Liver (tissue), 9 donors: ENCODE results near the gene PYHIN1. TPM values are rescaled to one million over a fixed set of nuclear protein-coding genes. Genes with fewer than 3 reads are reported as not detected.

Source experiments
- DNase-seq: peaks from one replicate; pipeline ENCODE4 v3.0.0-alpha.2; 2017; ENCODE audit warnings: low spot score
- H3K27ac ChIP-seq, 2 donors: one replicate each; pipeline ENCODE4 v1.7.0; 2013; ENCODE audit warnings: inconsistent platforms in 2 of 2, low read length in 2 of 2, control low read depth in 1 of 2, low read depth in 1 of 2, mild to moderate bottlenecking in 1 of 2
- H3K27me3 ChIP-seq, 4 donors: one replicate each; pipeline versions ENCODE4 v1.6.1 to v1.7.0; 2013; ENCODE audit warnings: low read length in 3 of 4, inconsistent platforms in 1 of 4, mild to moderate bottlenecking in 1 of 4, moderate library complexity in 1 of 4; ENCODE audit not compliant: control insufficient read depth in 4 of 4, insufficient read depth in 4 of 4
- H3K36me3 ChIP-seq, 4 donors: one replicate each; pipeline versions ENCODE4 v1.6.1 to v1.7.0; 2013; ENCODE audit warnings: low read length in 3 of 4, mild to moderate bottlenecking in 3 of 4, low read depth in 1 of 4, moderate library complexity in 1 of 4; ENCODE audit not compliant: control insufficient read depth in 4 of 4, insufficient read depth in 3 of 4
- H3K4me1 ChIP-seq, 4 donors: one replicate each; pipeline versions ENCODE4 v1.6.1 to v1.7.0; 2013; ENCODE audit warnings: low read length in 3 of 4, mild to moderate bottlenecking in 3 of 4, moderate library complexity in 1 of 4; ENCODE audit not compliant: control insufficient read depth in 4 of 4, insufficient read depth in 4 of 4
- H3K4me3 ChIP-seq, 3 donors: one replicate each; pipeline versions ENCODE4 v1.6.1 to v1.7.0; 2013; ENCODE audit warnings: low read length in 3 of 3, control low read depth in 1 of 3, low read depth in 1 of 3, mild to moderate bottlenecking in 1 of 3
- H3K9ac ChIP-seq, 2 donors: one replicate each; pipeline ENCODE4 v1.7.0; 2013; ENCODE audit warnings: low read length in 2 of 2, mild to moderate bottlenecking in 2 of 2, moderate library complexity in 2 of 2, control low read depth in 1 of 2, low read depth in 1 of 2
- H3K9me3 ChIP-seq, 4 donors: one replicate each; pipeline versions ENCODE4 v1.6.1 to v1.7.0; 2013; ENCODE audit warnings: low read length in 3 of 4; ENCODE audit not compliant: control insufficient read depth in 4 of 4
- EGR1 ChIP-seq, 2 donors: IDR thresholded peaks; 2 replicates each; pipeline ENCODE4 v1.6.1; 2016 to 2018; ENCODE audit warnings: antibody characterized with exemption in 2 of 2, low read depth in 2 of 2
- FOXA1 ChIP-seq: IDR thresholded peaks from 2 replicates; pipeline ENCODE4 v1.6.1; 2016; ENCODE audit warnings: antibody characterized with exemption
- FOXA2 ChIP-seq: IDR thresholded peaks from 2 replicates; pipeline ENCODE4 v1.6.1; 2016; ENCODE audit warnings: antibody characterized with exemption
- GABPA ChIP-seq, 2 donors: IDR thresholded peaks in 1 of 2; conservative IDR thresholded peaks in 1 of 2; 2 replicates each; pipeline ENCODE4 v1.6.1; 2016; ENCODE audit warnings: antibody characterized with exemption in 2 of 2, mild to moderate bottlenecking in 1 of 2, moderate library complexity in 1 of 2
- HNF4A ChIP-seq, 2 donors: conservative IDR thresholded peaks; 2 replicates each; pipeline ENCODE4 v1.6.1; 2016; ENCODE audit warnings: antibody characterized with exemption in 2 of 2, mild to moderate bottlenecking in 2 of 2
- NR2F2 ChIP-seq: IDR thresholded peaks from 2 replicates; pipeline ENCODE4 v1.6.1; 2016; ENCODE audit warnings: antibody characterized with exemption
- RAD21 ChIP-seq, 2 donors: IDR thresholded peaks; 2 replicates each; pipeline ENCODE4 v1.6.1; 2016; ENCODE audit warnings: antibody characterized with exemption in 2 of 2, mild to moderate bottlenecking in 2 of 2
- SP1 ChIP-seq: IDR thresholded peaks from 2 replicates; pipeline ENCODE4 v1.6.1; 2018; ENCODE audit warnings: antibody characterized with exemption, mild to moderate bottlenecking
- TAF1 ChIP-seq: conservative IDR thresholded peaks from 2 replicates; pipeline ENCODE4 v1.6.1; 2016; ENCODE audit warnings: antibody characterized with exemption, mild to moderate bottlenecking
- YY1 ChIP-seq: IDR thresholded peaks from 2 replicates; pipeline ENCODE4 v1.6.1; 2016; ENCODE audit warnings: antibody characterized with exemption, mild to moderate bottlenecking
- WGBS: extraction: QIAGEN DNeasy Blood & Tissue Kit; methylation state at CpG from one replicate; pipeline ENCODE4 v1.1.7; 2013; 5-methylcytosine and 5-hydroxymethylcytosine counted together
- polyA plus RNA-seq, 2 donors: library from polyadenylated mRNA; stranded (reverse) in 1 of 2; unstranded in 1 of 2; fragments of 200-250 nt in 1 of 2; fragments of >200 nt in 1 of 2; fragmentation: Nextera tagmentation in 1 of 2; extraction: Ambion mirVana in 1 of 2; gene quantifications; one replicate each; pipeline versions ENCODE4 v1.2.1 to v1.2.3, GENCODE V29; 2013 to 2015
- total RNA-seq, 2 donors: library from RNA; depleted of rRNA; stranded (reverse); fragments of >200 nt; gene quantifications; one replicate each; pipeline ENCODE4 v1.2.3, GENCODE V29; 2014
- TF ChIP-seq, protein P1 (sequence below): IDR thresholded peaks from 2 replicates; pipeline ENCODE4 v1.6.1; 2016; ENCODE audit warnings: antibody characterized with exemption
- TF ChIP-seq, protein P2 (sequence below): IDR thresholded peaks from 2 replicates; pipeline ENCODE4 v1.6.1; 2016; ENCODE audit warnings: antibody characterized with exemption
- TF ChIP-seq, protein P3 (sequence below): fragments of 150-350 bp; IDR thresholded peaks from 2 replicates; pipeline ENCODE4 v1.5.1; 2017; ENCODE audit warnings: improper control_type of control experiment, low read depth, low read length; ENCODE audit not compliant: missing input control
- TF ChIP-seq, protein P4 (sequence below): IDR thresholded peaks from 2 replicates; pipeline ENCODE4 v1.6.1; 2016; ENCODE audit warnings: antibody characterized with exemption
- donor health status: healthy.
- donor health status: healthy.
- donor health status: healthy.
- donor health status: healthy.
- donor health status: healthy.

The PYHIN1 gene
- total and polyA plus RNA-seq, 4 donors, result 0.32 to 1.3 (median 0.74) TPM

DNA sequence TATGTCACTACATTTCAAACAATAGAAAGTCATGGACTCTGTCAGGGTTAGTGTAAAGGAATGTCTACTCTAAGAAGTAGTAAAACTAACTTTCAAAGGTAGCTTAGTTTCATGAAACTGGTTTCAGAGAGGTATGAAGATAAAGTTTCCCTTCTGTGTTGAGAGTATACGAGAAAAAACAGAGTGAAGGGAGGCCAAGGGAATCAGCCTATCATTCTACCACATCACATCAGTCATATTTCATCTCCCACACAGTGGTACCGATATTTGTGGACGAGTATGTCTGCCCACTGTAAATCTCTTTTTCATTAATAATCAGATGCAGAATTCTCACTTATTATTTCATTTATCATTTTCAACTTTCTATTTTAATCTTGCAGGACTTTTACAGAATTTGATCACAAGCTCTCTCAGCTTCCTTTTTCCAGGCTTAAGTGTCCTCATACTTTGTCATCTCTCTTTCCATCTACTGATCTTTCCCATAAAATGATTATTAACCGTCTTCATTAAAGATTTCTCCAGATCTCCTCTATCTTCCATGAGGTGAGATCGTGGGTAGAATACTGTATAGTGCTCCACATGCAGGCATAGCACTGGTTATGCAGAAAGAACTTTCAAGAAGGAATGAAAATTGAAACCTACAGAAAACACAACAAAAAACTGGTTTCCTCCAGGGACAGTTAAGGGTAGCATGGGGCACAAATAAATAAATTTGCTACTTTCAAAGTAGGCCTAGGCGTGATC, 66.9 kb downstream of the PYHIN1 start:
- no peak overlapping the region for H3K9ac ChIP-seq
- TF ChIP-seq, protein P1, sequence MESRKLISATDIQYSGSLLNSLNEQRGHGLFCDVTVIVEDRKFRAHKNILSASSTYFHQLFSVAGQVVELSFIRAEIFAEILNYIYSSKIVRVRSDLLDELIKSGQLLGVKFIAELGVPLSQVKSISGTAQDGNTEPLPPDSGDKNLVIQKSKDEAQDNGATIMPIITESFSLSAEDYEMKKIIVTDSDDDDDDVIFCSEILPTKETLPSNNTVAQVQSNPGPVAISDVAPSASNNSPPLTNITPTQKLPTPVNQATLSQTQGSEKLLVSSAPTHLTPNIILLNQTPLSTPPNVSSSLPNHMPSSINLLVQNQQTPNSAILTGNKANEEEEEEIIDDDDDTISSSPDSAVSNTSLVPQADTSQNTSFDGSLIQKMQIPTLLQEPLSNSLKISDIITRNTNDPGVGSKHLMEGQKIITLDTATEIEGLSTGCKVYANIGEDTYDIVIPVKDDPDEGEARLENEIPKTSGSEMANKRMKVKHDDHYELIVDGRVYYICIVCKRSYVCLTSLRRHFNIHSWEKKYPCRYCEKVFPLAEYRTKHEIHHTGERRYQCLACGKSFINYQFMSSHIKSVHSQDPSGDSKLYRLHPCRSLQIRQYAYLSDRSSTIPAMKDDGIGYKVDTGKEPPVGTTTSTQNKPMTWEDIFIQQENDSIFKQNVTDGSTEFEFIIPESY, result no peak
- no peak for TF ChIP-seq FOXA2
- TF ChIP-seq SP1, result no peak
- TF ChIP-seq GABPA (IDR thresholded peaks at IDR 0.05 in 1 of 2, conservative IDR thresholded peaks at IDR 0.05 in 1 of 2), result no peak
- no peak for TF ChIP-seq NR2F2
- no peak for TF ChIP-seq TAF1
- TF ChIP-seq FOXA1, result no peak
- no peak for DNase-seq
- no peak overlapping the region for H3K27ac ChIP-seq
- H3K4me1 ChIP-seq, result peaks cover 0 to 12% (median 2%) of the 10 kb centered on the region in 4 donors
- H3K9me3 ChIP-seq, result no peaks in the 10 kb centered on the region
- H3K36me3 ChIP-seq, result no peaks in the 10 kb centered on the region
- H3K27me3 ChIP-seq, result no peaks in the 10 kb centered on the region
- peak overlapping the region in 1 of 3 donors; percentile 42 for H3K4me3 ChIP-seq
- 41% methylated on average over 6 of the region's 6 CpGs for WGBS

DNA sequence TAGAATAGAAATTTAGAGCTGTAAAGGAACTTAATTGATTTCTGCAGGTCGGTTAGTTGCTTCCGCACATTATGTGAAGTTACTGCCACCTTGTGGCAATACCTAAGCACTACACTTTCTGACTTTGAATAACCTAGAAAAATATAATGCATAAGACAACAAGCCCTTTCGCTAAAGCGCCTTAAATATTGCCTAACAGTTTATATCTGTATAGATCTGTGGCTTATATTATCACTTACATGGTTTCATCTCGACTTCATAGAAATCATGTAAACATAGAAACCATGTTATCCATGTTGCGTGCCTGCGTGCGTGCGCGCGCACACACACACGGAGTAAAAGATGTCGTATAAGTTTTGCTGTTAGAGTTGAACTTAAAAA, 67.4 kb downstream of the PYHIN1 start:
- TF ChIP-seq, protein P2, sequence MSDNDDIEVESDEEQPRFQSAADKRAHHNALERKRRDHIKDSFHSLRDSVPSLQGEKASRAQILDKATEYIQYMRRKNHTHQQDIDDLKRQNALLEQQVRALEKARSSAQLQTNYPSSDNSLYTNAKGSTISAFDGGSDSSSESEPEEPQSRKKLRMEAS, result peak; percentile 19
- TF ChIP-seq, protein P3, sequence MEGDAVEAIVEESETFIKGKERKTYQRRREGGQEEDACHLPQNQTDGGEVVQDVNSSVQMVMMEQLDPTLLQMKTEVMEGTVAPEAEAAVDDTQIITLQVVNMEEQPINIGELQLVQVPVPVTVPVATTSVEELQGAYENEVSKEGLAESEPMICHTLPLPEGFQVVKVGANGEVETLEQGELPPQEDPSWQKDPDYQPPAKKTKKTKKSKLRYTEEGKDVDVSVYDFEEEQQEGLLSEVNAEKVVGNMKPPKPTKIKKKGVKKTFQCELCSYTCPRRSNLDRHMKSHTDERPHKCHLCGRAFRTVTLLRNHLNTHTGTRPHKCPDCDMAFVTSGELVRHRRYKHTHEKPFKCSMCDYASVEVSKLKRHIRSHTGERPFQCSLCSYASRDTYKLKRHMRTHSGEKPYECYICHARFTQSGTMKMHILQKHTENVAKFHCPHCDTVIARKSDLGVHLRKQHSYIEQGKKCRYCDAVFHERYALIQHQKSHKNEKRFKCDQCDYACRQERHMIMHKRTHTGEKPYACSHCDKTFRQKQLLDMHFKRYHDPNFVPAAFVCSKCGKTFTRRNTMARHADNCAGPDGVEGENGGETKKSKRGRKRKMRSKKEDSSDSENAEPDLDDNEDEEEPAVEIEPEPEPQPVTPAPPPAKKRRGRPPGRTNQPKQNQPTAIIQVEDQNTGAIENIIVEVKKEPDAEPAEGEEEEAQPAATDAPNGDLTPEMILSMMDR, result peak; percentile 86
- TF ChIP-seq FOXA1 (no peak), EGR1 (IDR thresholded peaks at IDR 0.05; ENCODE audit: low read depth in 2 of 2) (no peak), HNF4A (conservative IDR thresholded peaks at IDR 0.05) (no peak), GABPA (IDR thresholded peaks at IDR 0.05 in 1 of 2, conservative IDR thresholded peaks at IDR 0.05 in 1 of 2) (no peak), YY1 (peak; percentile 29), RAD21 (IDR thresholded peaks at IDR 0.05) (peak; percentile 91)
- TF ChIP-seq, protein P4, sequence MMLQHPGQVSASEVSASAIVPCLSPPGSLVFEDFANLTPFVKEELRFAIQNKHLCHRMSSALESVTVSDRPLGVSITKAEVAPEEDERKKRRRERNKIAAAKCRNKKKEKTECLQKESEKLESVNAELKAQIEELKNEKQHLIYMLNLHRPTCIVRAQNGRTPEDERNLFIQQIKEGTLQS, result no peak
- H3K27ac ChIP-seq, result peak overlapping the region; percentile 55 to 57
- no peaks in the 10 kb centered on the region for H3K27me3 ChIP-seq
- peaks cover 0 to 12% (median 2%) of the 10 kb centered on the region in 4 donors for H3K4me1 ChIP-seq
- no peaks in the 10 kb centered on the region for H3K9me3 ChIP-seq
- WGBS, result 15% methylated on average over 13 of the region's 13 CpGs
- H3K9ac ChIP-seq, result peak overlapping the region in 1 of 2 donors; percentile 83
- DNase-seq, result no peak
- H3K36me3 ChIP-seq, result no peaks in the 10 kb centered on the region
- H3K4me3 ChIP-seq, result peak overlapping the region; percentile 8 to 47 (median 42)
